Right kidney (tissue), 1 donor: ENCODE data around the gene FXYD2.

Experiments used
- DNase-seq: peaks from one replicate; pipeline ENCODE4 v3.0.0-alpha.2; 2016

The FXYD2 gene

GRCh38 chr11:117861151-117862018 is 36.8 kb upstream of the FXYD2 start:
- DNase-seq: no peak

GRCh38 chr11:117860139-117860538 is 35.6 kb upstream of the FXYD2 start:
- no peak for DNase-seq

- DNase-seq: no peak
Measured at GRCh38 chr11:117859488-117860112, 35.1 kb upstream of the FXYD2 start.

GRCh38 chr11:117859061-117859460 is 34.5 kb upstream of the FXYD2 start:
- DNase-seq: no peak

- DNase-seq: no peak
Measured at GRCh38 chr11:117857734-117858414, 33.3 kb upstream of the FXYD2 start.

- DNase-seq: no peak
Measured at GRCh38 chr11:117855912-117856651, 31.5 kb upstream of the FXYD2 start.

GRCh38 chr11:117855186-117855845 is 30.8 kb upstream of the FXYD2 start:
- DNase-seq: no peak

- DNase-seq: no peak
Measured at GRCh38 chr11:117852309-117852708, 27.8 kb upstream of the FXYD2 start.

GRCh38 chr11:117851852-117852251 is 27.3 kb upstream of the FXYD2 start:
- DNase-seq: no peak

- DNase-seq: no peak
Measured at GRCh38 chr11:117851106-117851505, 26.6 kb upstream of the FXYD2 start.

- DNase-seq: no peak
Measured at GRCh38 chr11:117849781-117850414, 25.4 kb upstream of the FXYD2 start.

- peak; percentile 69 for DNase-seq
Measured at GRCh38 chr11:117843666-117844484, 19.3 kb upstream of the FXYD2 start.

GRCh38 chr11:117842131-117842941 is 17.8 kb upstream of the FXYD2 start:
- no peak for DNase-seq

GRCh38 chr11:117841551-117842031 is 17.0 kb upstream of the FXYD2 start:
- DNase-seq: no peak

GRCh38 chr11:117840881-117841550 is 16.5 kb upstream of the FXYD2 start:
- DNase-seq: no peak

- no peak for DNase-seq
Measured at GRCh38 chr11:117839936-117840813, 15.6 kb upstream of the FXYD2 start.

GRCh38 chr11:117839380-117839881 is 14.9 kb upstream of the FXYD2 start:
- no peak for DNase-seq

- DNase-seq: no peak
Measured at GRCh38 chr11:117838901-117839300, 14.4 kb upstream of the FXYD2 start.
